ENCODE measurements around the gene KCTD10.
"Not testable (repeated sequence)": the region's sequence is repeated elsewhere in the genome, so short reads cannot be mapped to it uniquely, and the experiment has no call there.

KCTD10 gene

DNA sequence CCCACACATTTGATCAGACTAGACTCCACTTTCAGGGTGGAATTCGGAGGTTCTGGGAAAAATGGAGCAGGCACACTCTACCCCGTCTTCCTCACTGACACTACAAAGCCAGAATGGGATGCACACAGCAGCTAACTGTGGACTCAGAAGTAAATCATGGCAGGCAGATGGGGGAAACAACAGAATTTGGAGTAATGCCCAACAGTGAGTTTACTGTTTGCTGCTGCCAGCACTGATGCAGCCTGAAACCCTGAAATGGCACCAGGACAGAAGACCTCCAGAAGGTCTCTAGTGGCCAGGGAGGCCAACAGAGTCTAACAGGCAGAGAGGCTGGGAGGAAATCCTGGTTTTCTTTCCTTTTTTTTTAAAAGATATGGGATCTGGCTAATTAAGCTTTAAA, 24.6 kb downstream of the KCTD10 start:
- intact Hi-C loops (cut with DNase I) = no loop called here
- no peak for DNase-seq

DNA sequence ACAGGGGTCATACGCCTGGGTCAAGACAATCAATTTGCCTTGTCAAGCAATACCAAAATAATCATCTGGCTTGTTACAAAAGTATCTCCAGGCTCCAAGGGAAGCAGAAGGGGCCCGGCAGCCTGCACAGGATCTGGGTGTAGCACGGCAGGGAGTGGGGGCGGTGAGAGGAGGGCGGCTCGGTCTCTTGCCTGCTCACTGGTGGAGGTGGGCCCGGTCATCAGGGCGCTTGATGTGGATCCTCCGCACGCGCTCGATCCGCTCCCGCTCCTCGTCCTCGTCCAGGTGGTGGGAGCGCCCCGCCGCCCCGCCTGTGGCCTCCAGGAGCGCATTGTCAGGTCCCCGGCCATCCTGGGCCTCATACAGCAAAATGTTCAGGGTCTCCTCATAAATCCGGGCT, 25.7 kb downstream of the KCTD10 start:
- intact Hi-C loops (cut with DNase I) = no loop called here
- DNase-seq = no peak

DNA sequence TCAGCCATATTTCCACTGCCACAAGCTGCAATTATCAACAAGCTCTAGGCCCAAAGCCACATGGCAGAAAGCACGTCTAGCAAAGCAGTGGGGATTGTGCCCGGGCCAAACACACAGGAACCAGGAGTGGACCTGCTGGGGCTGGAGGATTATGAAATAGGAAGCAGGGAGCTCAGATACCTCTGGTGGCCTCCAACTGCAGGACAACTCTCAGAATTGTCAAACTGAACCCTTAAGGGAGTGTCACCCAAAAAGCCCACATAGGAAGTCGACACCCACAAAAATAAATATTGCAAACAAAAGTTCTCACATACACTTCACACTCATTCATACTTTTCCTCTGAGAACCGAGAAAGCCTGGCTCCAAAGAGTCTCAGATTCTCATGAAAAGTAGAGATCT, 26.1 kb downstream of the KCTD10 start:
- intact Hi-C loops (cut with DNase I) = no loop called here
- no peak for DNase-seq

DNA sequence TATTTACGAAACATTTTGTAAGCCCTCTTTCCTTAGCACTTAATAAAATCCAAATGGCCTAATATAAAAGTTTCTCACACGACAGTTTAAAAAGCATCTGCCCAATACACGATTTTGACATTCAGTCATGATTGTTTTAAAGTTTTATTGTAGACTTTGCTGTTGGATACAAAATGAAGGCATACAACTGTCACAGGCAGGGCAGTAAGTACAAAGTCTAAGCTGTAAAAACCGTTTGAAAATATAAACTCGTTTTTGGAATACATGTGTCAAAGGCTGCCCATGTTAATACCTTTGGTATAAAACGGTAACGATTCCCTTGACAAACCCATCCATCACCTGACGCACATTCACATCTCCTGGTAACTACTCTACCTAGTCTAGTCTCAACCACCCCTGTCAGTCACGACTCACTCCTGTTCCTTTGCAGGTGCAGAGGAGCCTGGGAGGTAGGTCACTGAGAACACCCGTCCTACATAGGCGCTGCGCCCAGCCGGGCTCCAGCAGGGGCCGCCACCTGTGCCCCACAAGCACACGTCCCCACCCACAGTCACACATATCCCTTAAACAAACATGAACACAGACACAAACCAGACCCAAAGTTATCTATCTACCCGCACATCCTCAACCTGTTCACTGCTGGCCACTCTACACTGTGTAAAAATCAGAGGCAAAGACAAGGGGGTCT, 27.1 kb downstream of the KCTD10 start:
- intact Hi-C loops (cut with DNase I) = no loop called here
- DNase-seq = no peak

DNA sequence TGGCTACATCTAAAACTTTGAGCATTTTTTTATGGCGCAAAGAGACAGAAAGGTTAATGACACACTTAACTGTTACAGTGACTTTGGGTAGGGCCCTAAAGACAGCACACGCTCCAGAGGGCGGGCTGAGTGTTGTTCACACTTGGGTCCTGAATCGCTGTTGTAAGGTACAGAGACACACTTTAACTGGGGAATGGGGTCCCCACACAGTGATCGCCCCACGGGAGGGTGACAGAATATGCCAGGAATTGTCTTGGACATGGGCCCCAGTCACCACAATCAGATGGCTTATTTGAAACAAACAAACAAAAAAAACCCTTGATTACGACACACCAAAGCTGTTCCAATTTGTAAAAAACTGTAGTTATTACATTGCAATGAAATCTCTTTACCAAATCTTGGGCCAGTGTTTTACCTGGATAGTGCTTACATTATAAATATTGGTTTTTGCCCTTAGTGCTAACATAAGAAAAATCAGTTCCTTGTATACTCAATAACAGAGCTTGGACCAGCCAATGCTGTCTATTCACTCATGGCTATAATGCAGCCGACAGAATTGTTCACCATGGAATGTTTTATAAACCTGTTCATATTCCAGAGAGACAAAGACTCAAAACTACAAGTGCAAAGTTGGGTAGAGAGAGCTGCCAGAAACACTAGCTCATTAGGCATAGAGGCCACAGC, 28.3 kb downstream of the KCTD10 start:
- intact Hi-C loops (cut with DNase I) = no loop called here
- DNase-seq = no peak

DNA sequence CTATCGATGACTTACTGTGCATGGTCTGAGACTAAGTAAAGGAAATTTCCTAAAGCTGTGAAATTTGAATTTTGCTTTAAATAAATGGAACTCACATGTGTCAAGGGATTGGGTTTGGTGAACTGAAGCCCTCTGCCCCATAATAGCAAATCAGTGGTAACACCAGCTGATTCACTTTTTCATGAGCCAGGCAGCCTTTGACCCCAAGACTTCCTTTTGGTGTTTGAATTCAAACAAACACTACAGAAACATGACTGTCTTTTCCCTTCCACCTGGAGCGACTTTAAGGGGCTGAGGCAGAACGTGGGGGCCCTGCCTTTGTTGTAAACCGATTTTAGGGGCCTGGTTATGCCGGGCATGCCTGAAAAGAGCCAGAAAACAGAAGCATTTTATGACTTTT, 28.8 kb downstream of the KCTD10 start:
- no peak for DNase-seq
- intact Hi-C loops (cut with DNase I) = no loop called here

DNA sequence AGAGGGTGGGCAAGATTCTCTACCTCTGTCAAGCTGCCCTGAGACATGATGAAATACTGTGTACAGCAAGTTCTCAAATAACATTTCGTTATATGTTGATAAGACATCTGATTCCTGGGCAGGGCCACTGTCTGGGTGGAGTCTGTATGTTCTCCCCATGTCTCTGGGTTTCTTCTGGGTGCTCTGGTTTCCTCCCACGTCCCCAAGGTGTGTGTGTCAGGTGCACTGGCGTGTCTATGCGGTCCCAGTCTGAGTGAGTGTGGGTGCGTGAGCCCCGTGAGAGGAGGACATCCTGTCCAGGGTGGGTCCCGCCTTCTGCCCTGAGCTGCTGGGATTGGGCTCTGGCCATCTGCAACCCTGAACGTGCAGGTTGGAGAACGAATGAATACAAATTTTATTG, 29.6 kb downstream of the KCTD10 start:
- intact Hi-C loops (cut with DNase I) = no loop called here
- DNase-seq = no peak

DNA sequence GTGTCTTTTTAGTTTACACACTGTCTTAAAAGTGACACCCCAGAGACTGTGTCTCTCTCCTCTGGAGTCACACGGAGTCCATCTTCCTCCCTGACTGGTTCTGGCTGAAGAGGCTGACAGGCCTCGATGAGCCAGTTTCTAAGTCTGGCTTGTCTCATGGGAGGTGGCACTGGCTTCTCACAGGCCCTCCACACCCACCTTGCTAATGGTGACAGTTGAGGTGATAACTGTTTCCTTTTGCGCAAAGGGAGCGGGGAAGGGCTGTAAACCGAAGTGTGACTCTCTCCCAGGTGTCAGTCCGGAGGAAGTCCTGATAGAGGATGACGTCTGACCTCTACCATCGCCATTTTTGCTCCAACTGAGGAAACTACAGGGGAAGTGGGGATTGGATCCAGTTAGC, 30.2 kb downstream of the KCTD10 start:
- intact Hi-C loops (cut with DNase I) = no loop called here
- DNase-seq = no peak

DNA sequence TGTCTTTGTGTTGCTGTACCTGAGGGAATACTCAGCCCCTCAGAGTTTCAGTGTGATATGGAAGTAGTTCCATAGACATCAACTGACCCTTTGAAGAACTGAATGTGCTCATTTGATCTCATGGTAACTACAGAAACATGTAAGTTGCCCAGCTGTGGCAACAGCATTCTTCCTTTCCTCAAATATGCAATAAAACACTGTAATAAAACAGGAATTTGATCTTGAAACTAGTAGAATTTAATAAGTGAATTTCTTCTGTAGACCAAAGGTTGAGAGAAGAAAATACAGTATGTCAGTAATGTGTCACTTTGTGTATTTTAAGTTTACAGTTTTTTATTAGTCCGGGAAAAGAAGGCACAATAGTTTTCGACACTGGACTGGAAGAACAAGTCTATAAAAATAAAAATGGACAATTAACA, 31.9 kb downstream of the KCTD10 start:
- no peak for DNase-seq
- intact Hi-C loops (cut with DNase I) = no loop called here

DNA sequence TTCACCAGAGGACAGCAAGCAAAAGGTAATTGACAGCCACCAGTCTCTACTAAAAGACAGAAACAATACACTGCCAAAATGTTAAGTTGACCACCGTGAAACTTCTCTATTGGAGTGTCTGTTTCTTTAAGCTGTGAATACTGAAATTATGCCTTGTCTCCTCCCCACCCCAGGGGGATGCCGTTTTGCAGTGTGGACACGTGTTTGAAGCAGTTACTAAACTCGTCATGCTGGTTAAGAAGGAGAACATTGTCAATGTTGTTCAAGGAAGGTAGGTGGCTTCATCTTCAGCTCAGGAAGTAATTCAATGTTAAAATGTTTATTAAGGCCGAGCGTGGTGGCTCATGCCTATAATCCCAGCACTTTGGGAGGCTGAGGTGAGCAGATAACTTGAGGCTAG, 32.8 kb downstream of the KCTD10 start:
- DNase-seq = no peak
- intact Hi-C loops (cut with DNase I) = no loop called here

DNA sequence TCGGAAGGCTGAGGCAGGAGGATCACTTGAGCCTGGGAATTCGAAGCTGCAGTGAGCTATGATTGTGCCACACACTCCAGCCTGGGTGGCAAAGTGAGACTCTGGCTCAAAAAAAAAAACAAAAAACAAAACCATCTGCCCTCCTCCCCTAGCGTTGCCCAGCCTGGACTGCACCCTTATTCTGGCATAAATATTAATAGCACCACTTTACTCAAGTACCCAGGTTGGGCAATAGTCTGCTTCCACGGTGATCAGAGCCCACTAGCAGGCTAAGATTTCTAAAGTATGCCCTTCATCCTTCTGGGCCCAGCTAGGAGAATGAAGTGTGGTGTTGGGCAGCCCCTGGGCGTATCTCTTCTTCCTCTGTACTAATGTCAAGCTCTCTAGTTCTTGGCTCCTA, 33.3 kb downstream of the KCTD10 start:
- intact Hi-C loops (cut with DNase I) = no loop called here
- DNase-seq = no peak

DNA sequence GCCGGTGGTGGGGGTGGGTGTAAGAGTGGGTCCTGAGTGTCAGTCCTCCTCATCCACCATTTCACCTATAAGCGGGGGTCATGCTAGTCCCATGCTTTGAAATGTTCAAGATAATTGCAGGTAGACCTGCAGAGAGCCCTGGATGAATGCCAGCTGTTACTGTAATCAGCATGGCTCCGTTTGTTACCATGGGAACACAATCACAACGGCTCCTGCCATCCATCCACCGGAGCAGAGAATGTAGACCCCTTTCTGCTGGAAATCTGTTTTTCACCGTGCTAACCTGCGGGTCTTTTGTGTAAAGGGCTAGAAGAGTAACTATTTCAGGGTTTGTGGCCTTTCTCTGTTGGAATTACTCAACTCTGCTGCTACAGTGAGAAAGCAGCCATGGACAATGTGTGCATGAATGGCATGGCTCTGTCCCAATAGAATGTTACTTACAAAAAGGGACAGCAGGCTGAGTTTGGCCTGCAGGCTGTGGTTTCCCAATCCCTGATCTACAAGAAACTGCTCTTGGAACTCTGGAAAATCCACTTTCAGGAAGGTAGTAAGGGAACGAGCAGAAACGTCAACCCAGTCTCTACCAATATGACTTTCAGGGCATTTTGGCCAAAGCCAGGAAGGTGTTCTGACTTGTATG, 36.1 kb downstream of the KCTD10 start:
- no peak for DNase-seq
- intact Hi-C loops (cut with DNase I) = no loop called here

DNA sequence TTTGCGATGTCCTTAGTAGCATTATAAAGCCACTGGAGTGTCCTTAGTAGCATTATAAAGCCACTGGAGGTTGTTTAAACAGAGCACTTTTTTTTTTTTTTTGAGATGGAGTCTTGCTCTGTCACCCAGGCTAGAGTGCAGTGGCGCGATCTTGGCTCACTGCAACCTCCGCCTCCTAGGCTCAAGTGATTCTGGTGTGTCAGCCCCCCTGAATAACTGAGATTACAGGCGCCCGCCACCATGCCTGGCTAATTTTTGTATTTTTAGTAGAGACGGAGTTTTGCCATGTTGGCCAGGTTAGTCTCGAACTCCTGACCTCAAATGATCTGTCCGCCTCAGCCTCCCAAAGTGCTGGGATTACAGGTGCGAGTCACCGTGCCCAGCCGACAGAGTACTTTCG, 37.1 kb downstream of the KCTD10 start:
- not testable (repeated sequence) for DNase-seq

DNA sequence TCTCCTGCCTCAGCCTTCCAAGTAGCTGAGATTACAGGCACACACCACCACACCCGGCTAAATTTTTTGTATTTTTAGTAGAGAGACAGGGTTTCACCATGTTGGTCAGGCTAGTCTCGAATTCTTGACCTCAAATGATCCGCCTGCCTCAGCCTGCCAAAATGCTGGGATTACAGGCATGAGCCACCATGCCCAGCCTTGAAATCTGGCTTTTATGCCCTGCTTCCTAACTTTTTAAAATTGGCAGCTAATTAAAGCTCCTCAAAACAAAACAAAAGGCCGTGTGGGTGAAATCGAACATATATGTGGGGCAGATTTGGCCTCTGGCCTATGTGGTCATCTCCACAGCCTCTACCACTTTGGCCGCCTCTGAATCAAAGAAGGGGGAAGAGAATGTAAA, 37.9 kb downstream of the KCTD10 start:
- no peak for DNase-seq
- intact Hi-C loops (cut with DNase I) = no loop called here

More for the DNA sequence above, 37.1 kb downstream of the KCTD10 start:
- intact Hi-C loops (cut with DNase I) = not testable (repeated sequence)

DNA sequence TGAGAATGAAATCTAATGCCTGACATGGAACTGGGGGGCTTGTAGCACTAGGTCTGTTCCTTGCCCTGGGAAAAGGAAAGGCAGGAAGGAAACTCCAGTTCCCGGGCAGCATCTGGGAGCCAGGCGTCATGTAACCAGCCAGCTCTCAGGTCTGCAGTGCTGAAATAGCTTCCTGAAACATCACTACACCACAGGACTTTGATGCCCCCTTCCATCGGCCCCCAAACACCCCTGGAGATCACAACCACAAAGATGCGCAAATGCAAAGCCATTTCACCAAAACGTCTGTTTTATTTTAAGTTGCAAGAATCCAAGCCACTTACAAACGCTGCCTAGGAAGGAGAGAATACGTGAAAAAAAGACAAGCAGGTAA, 40.9 kb downstream of the KCTD10 start:
- no peak for DNase-seq
- intact Hi-C loops (cut with DNase I) = no loop called here

DNA sequence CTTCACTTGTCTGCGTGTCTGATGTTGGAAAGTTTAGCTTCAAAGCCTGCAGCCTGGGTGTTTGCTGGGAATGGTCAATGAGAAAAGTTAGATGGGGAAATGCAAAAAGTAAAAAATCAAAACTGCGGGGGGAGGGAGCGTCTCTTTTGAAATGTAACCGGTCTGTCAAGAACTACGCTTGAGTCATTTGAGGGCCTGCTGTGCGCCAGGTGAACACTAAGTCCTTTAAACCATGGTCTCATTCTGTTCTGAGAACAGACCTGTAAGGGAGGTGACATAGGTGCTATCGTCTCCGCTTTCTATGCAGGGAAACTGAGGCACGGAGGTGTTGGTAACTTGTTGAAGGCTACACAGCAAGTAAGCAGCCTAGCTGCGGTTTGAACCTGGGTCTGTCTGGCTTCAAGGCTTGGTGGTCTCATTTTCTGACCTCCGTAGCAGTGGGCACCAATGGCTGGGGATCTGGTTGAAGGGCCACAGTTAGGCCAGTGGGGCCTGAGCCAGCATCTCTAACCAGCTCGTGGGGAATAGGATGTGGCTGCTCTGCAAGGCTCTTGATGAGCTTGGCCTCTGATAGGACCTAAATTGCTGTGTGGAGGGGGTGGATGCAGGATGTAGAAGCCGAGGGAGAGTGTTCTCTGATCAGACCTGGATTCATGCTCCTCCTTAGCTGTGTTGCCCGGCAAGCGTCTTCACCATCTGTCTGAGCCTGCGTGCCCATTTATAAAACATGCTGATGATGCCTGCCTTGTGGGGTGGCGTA, 41.5 kb downstream of the KCTD10 start:
- DNase-seq = peak in 1 of 10 donors; percentile 65
- intact Hi-C loops (cut with DNase I) = no loop called here

DNA sequence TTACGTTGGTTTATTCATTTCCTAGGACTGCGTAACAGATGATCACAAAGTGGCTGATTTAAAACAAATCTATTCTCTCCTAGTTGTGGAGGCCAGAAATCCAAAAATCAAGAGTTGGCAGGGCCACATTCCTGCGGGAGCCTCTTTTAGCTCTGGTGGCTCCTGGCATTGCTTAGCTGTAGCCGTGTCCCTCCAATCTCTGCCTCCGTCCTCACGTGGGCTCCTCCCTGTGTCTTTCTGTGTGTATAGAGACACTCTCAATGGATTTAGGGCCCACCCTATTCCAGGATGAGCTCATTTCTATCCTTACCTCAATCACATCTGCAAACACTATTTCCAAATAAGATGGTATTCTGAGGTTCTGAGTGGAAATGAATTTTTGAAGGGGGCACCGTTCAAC, 42.5 kb downstream of the KCTD10 start:
- intact Hi-C loops (cut with DNase I) = no loop called here
- DNase-seq = peak in 1 of 10 donors; percentile 28

DNA sequence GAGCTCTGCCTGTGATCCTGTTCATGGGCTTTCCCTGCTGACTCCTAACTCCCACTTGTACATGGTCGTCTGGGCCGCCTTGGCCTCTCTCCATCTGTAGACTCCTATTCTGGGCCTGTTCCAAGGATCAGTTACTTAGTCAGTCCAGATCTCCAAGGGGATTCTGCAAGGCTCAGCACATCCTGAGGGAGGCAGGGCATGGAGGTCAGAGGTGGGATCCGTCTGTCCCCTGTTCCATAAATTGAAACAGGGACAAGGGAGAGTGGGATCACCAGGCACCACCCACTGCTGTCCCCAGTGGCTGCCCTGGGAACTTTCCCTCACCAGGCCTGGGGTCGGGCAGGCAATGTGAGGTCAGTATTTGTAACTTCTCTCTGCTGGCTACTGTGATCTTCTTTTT, 43.5 kb downstream of the KCTD10 start:
- intact Hi-C loops (cut with DNase I) = no loop called here

DNA sequence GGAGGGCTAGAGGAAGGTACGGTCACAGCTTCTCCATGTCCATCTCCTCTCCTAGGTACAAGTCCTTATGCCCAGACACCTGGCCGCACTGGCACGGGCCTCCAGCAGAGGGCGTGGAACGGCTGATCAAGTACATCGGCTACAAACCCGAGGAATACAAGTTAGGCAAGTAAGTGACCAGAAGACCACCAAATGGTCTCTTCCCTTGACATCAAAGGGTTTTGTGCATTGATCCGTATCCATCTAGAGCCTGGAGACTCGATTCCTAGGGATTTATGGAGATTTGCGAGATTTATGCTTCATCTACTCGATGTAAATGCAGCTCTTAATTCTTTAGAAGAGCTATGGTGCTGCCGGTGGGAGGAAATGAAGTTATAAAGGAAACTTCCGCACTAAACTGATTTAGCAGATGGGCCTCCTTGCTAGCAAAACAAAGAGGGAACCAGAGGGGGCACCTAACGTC, 44.2 kb downstream of the KCTD10 start:
- peak; percentile 23 to 94 (median 60) for DNase-seq
- intact Hi-C loops (cut with DNase I) = no loop called here

More for the DNA sequence above, 43.5 kb downstream of the KCTD10 start:
- DNase-seq = no peak

DNA sequence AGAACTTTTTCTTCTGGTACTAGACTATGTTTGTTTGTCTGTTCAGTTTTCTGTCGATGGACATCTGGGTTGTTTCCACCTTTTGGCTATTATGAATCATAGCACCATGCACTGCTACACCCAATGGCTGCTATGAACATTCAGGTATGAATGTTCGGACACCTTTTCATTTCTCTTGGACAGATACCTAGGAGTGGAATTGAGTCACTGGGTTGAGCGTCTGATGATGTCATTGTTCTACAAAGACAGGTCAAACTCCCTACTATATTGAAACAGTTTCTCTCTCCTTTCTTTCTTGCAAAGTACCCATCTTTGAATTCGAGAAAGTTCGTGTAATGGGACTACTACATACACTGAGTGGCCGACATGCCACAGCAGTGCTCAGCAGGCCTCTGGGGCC, 44.7 kb downstream of the KCTD10 start:
- DNase-seq = no peak
- intact Hi-C loops (cut with DNase I) = no loop called here

DNA sequence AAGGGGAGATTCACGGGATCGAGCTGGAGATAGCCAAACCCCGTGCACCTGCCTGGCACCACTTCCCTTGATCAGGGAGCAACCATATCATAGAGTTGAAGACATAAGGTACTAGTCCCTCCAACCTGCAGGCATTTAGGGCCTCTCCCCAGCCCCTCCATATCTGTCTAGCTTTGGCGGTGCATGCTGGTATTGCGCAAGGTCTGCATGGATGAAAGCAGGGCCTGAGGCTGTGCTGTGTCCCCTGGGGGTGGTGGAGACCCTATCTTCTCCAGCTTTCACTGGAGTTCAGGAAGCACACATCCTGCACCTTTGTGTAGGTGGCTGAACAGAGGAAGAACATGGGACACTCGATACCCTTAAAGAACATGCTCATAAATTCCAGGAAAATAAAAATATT, 46.9 kb downstream of the KCTD10 start:
- intact Hi-C loops (cut with DNase I) = no loop called here
- DNase-seq = no peak
